Neuron (in vitro differentiated cells): ENCODE measurements around the gene C6orf58.

Experiments used
- H2AFZ ChIP-seq: one replicate; pipeline ENCODE4 v1.6.1; 2013; ENCODE audit warnings: low read depth, mild to moderate bottlenecking, inconsistent platforms, low read length, moderate library complexity
- H3K27me3 ChIP-seq: one replicate; pipeline ENCODE4 v1.6.1; 2013; ENCODE audit warnings: low read length; ENCODE audit not compliant: insufficient read depth
- H3K36me3 ChIP-seq: one replicate; pipeline ENCODE4 v1.6.1; 2013; ENCODE audit warnings: low read length; ENCODE audit not compliant: insufficient read depth
- H3K4me1 ChIP-seq: one replicate; pipeline ENCODE4 v1.6.1; 2013; ENCODE audit warnings: low read length; ENCODE audit not compliant: insufficient read depth
- H3K4me3 ChIP-seq: 2 replicates; pipeline ENCODE4 v1.5.1; 2013; ENCODE audit warnings: mild to moderate bottlenecking, low read length, moderate library complexity
- H3K9me3 ChIP-seq: one replicate; pipeline ENCODE4 v1.6.1; 2013; ENCODE audit warnings: low read length

C6orf58 gene

DNA sequence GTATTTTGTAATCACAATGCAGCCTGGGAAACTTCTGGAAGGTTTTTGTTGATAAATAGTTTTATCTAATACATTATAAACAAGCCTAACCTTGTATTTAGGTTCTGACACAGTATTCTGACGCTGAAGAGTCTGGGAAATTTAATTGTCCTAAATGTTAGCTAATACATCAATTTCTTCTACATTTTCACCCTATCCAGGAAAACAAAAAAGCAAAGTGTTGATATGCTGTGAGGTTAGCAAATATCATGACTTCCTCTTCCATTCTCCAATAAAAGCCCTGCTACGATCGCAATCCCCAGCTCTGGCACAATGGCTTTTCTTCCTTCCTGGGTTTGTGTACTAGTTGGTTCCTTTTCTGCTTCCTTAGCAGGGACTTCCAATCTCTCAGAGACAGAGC lies at the start of gene C6orf58:
Gene C6orf58, plus strand, starts transcription at position 301 of the 400 bp plus-strand sequence. Its CDS starts 12 bp downstream, at position 313.
- Histone ChIP-seq H3K27me3 (no peaks in the 10 kb centered on the region), H3K36me3 (no peaks in the 10 kb centered on the region), H2AFZ (no peak within 1 kb of the TSS), H3K9me3 (no peaks in the 10 kb centered on the region), H3K4me3 (no peak within 1 kb of the TSS), H3K4me1 (no peaks in the 10 kb centered on the region)

GRCh38 chr6:127533011-127533410 lies 44.0 kb upstream of the C6orf58 start:
- Histone ChIP-seq H2AFZ (no peak overlapping the region), H3K36me3 (no peaks in the 10 kb centered on the region), H3K9me3 (no peaks in the 10 kb centered on the region), H3K4me1 (no peaks in the 10 kb centered on the region), H3K27me3 (no peaks in the 10 kb centered on the region), H3K4me3 (no peak overlapping the region)

DNA sequence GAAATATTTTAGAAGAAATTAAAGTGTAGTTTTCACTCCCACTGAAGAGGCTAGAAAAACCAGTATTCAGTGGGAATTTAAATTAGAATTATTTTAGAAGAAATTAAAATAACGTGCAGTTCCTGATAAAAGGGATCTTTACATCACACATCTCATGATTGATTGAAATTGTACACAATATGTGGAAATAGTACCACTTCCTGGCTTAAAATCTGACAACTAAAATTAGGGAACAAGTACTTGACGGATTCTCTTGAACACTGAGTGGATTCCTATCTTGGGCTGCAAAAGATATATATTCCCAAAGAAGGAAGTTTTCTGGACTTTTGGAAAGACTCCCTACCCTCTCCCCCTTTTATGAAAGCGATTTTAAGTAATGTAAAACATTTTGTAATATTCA lies 43.2 kb upstream of the C6orf58 start:
- Histone ChIP-seq H3K9me3 (no peaks in the 10 kb centered on the region), H3K4me1 (no peaks in the 10 kb centered on the region), H3K4me3 (no peak overlapping the region), H3K27me3 (no peaks in the 10 kb centered on the region), H2AFZ (no peak overlapping the region), H3K36me3 (no peaks in the 10 kb centered on the region)

DNA sequence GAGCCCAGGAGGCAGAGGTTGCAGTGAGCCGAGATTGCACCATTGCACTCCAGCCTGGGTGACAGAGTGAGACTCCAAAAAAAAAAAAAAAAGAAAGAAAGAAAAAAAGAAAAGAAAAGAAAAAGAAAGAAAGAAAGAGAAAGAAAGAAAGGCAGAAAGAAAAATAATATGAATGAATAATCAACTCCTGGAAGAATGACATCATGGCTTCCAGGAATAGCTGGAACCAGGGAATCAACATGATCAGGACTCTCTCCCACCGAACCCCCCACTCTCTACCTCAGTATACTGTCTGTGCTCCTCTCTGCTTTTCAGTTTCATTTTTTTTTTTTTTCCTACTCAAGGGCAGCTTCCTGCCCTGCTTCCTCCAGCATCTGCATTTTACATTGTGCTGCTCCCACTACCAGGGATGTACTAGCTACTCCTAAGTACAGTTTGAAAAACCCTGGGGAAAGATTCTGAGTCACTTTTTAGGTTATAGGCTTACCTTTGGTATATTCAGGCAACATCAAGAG lies 38.2 kb upstream of the C6orf58 start:
- no peak overlapping the region for H2AFZ ChIP-seq
- no peaks in the 10 kb centered on the region for H3K4me1 ChIP-seq
- H3K36me3 ChIP-seq: no peaks in the 10 kb centered on the region
- H3K9me3 ChIP-seq: no peaks in the 10 kb centered on the region
- no peaks in the 10 kb centered on the region for H3K27me3 ChIP-seq
- no peak overlapping the region for H3K4me3 ChIP-seq

DNA sequence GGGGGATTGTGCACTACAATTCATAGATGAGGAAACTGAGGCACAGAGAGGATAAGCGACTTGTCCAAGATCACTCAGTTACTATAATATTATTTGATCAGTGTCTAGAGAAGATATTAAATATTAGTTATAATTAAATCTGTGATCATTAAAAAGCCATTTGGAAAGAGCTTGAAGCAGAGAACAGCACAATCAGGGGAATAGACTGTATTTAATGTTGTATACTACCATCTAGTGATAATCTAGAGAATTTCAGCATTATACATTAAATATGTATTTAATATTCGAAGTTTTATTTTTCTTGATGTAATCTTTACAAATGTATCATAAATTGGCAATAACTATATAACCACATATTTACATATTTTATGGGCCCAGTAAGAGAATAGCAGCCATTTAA lies 37.7 kb upstream of the C6orf58 start:
- Histone ChIP-seq H3K36me3 (no peaks in the 10 kb centered on the region), H2AFZ (no peak overlapping the region), H3K9me3 (no peaks in the 10 kb centered on the region), H3K4me1 (no peaks in the 10 kb centered on the region), H3K4me3 (no peak overlapping the region), H3K27me3 (no peaks in the 10 kb centered on the region)

DNA sequence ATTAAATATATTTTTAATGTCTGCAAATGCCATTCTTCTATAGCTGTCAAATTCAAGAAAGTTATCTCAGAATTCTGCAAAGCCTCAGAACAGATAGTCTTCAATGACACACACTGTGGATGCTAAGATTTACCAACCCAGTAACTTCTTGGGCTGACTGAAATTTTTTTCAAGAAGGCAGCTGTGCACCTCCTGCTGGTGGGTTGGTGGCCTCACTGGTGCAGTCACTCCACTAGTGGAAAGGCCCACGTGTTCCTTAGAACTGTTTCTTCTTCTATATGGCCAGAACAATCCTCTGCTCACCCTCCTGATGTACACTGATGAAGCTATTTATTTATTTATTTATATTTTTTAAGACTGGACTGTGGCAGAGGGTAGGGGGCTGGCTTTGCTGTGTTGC lies 29.8 kb upstream of the C6orf58 start:
- Histone ChIP-seq H3K4me3 (no peak overlapping the region), H3K27me3 (no peaks in the 10 kb centered on the region), H3K36me3 (no peaks in the 10 kb centered on the region), H2AFZ (no peak overlapping the region), H3K9me3 (no peaks in the 10 kb centered on the region), H3K4me1 (no peaks in the 10 kb centered on the region)

DNA sequence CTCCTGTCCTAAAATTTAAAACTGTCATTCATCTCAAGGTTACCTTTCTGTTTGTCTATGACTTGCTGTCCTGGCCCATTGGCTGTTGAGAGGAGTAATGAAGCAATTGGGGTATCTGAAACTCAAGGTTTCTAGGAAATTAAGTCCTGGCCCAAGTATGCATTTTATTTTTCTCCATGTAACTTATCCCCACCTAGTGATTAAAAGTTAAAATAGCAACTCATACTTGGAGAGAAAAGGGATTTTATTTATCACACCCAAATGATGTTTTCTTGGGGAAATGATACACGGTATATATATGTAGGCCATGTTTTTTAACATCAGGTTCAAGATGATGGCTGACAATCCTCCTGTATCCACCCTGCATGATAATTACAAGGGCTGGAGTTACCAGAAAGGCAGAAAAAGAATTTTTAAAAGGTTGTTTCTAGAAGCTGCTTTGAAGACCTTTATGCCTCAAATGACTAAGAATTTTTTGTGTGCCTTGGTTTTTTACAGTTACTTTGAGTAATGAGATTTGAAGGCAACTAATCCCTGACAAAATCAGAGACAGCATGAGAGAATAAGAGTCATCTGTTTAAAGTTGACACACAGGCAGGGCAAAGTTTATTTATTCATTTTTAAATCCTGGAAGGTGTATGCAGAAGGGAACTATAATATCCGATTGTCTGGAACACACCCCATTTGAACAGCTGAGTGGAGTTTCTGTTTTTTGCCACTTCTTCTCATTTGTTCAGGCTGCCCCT lies 28.9 kb upstream of the C6orf58 start:
- Histone ChIP-seq H3K36me3 (no peaks in the 10 kb centered on the region), H3K4me1 (no peaks in the 10 kb centered on the region), H3K9me3 (no peaks in the 10 kb centered on the region), H3K4me3 (no peak overlapping the region), H3K27me3 (no peaks in the 10 kb centered on the region), H2AFZ (no peak overlapping the region)

DNA sequence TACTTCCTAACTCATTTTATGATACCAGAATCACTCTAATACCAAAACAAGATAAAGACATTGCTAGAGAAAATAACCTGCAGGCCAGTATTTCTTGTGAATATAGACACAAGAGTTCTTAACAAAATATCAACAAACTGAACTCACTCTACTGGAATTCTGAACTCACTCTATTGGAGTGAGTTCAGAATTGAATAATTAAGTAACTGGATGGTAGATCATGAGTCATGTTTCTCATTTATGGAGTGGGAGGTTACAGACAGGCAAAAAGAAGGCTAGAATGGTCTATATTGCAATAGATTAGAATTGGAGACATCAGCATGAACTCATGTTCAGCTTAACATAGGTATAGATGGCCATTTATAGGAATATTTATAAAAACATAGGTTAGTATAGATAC lies 26.6 kb upstream of the C6orf58 start:
- Histone ChIP-seq H3K4me3 (no peak overlapping the region), H2AFZ (no peak overlapping the region), H3K27me3 (no peaks in the 10 kb centered on the region), H3K9me3 (no peaks in the 10 kb centered on the region), H3K36me3 (no peaks in the 10 kb centered on the region), H3K4me1 (no peaks in the 10 kb centered on the region)

DNA sequence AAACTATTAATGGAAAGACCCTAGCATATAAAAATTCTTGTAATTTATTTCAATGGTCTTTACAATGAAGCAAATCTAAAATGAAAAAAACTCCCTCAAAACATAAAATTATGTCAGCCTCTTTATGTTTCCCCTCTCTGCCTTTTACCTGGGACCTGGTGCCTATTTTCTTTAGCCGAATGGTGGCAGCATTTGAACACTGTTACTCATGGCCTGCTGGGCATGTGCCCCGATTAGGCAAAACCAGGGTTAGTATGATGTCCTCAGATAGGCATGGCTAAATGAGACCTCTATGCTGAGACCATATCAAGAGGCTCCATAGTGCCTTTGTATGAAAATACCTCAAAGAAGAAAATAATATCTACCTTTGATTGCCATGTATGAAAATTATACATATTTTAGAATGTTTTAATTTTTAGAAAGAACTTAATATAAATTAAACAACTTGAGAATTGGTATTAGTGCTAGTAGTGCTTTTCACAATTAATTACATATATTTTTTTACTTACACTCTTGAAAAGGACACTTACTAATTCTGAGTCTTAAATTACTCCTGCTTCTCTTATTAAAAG lies 22.5 kb upstream of the C6orf58 start:
- no peak overlapping the region for H3K4me3 ChIP-seq
- H2AFZ ChIP-seq: no peak overlapping the region
- H3K27me3 ChIP-seq: no peaks in the 10 kb centered on the region
- no peaks in the 10 kb centered on the region for H3K9me3 ChIP-seq
- no peaks in the 10 kb centered on the region for H3K4me1 ChIP-seq
- H3K36me3 ChIP-seq: no peaks in the 10 kb centered on the region

DNA sequence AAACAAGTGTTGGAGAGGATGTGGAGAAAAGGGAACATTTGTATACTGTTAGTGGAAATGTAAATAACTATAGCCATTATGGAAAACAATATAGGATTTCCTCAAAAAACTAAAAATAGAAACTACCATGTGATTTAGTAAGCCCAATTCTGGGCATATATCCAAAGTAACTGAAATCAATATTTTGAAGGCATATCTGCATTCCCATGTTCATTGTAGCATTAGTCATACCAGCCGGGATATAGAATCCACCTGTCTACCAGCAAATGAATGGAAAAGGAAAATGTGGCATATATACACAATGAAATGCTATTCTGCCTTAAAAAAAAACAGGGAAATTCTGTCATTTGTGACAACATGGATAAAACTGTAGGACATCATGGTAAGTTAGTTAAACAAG lies 15.3 kb upstream of the C6orf58 start:
- Histone ChIP-seq H3K36me3 (no peaks in the 10 kb centered on the region), H3K4me3 (no peak overlapping the region), H3K9me3 (no peaks in the 10 kb centered on the region), H2AFZ (no peak overlapping the region), H3K27me3 (no peaks in the 10 kb centered on the region), H3K4me1 (no peaks in the 10 kb centered on the region)

DNA sequence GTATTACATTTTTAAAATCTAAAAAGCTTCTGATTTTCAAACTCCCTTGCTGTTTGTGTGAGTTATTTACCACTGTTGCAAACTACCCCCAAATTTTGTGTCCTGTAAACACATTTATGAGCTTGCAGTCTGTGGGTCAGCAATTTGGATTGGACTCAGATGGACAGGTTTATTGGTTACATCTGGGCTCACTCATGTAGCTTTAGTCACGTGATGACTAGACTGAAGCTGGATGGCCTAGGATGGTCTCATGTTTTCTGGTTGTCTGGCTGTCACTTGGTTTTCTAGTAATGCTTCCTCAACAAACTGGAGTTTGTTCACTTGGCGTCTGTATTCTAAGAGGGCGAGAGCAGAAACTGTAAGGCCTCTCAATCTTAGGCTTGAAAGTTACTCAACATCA lies 12.2 kb upstream of the C6orf58 start:
- Histone ChIP-seq H3K36me3 (no peaks in the 10 kb centered on the region), H3K27me3 (no peaks in the 10 kb centered on the region), H2AFZ (no peak overlapping the region), H3K4me1 (no peaks in the 10 kb centered on the region), H3K4me3 (no peak overlapping the region), H3K9me3 (no peaks in the 10 kb centered on the region)

DNA sequence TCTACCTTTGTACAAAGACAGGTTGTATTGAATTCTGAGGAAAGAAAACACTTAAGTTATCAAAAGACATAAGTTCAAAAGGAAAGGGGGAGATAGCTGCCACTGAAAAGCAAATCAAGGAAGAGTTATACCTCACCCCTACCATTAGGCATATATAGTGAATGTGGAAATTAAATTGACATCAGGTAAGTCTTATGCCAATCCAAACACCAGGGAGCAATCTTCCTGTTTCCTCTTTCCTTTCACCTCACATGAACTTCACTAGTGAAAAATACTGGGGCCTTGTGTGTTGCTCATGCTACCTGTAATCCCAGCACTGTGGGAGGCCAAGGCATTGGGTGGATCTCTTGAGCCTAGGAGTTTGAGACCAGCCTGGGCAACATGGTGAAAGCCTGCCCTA lies 10.9 kb upstream of the C6orf58 start:
- Histone ChIP-seq H3K4me3 (no peak overlapping the region), H3K27me3 (no peaks in the 10 kb centered on the region), H3K36me3 (no peaks in the 10 kb centered on the region), H2AFZ (no peak overlapping the region), H3K9me3 (no peaks in the 10 kb centered on the region), H3K4me1 (no peaks in the 10 kb centered on the region)

DNA sequence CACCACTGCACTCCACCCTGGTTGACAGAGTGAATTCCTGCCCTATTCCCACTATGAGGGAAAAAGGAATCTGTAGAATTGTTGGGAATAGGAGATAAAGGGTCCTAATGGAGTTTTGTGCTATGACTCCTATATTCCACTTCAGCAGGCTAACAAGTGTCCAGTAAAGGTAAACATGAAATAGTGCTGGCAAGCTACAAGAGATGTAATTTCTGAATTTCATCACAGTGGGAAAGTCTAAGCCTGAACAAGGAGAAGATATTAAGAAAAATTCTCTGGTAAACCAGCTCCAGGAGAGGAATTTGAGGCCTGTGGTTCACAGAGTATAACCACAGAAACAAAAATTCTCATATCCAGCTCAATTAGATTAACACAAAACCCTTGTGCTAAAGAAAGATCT lies 10.3 kb upstream of the C6orf58 start:
- Histone ChIP-seq H3K27me3 (no peaks in the 10 kb centered on the region), H3K4me1 (no peaks in the 10 kb centered on the region), H3K36me3 (no peaks in the 10 kb centered on the region), H3K4me3 (no peak overlapping the region), H3K9me3 (no peaks in the 10 kb centered on the region), H2AFZ (no peak overlapping the region)

- Histone ChIP-seq H3K9me3 (no peaks in the 10 kb centered on the region), H3K36me3 (no peaks in the 10 kb centered on the region), H2AFZ (no peak overlapping the region), H3K4me3 (no peak overlapping the region), H3K27me3 (no peaks in the 10 kb centered on the region), H3K4me1 (no peaks in the 10 kb centered on the region)
Observed at GRCh38 chr6:127567476-127567875, 9.5 kb upstream of the C6orf58 start.
